OCI-LY3 (cell line): ENCODE results near the gene KRTAP19-5.

Experiments used
- CTCF ChIP-seq: fragments of 200-600, 300-600 bp; sonication (generic); IDR thresholded peaks from 2 replicates; pipeline ENCODE4 v1.5.1; 2014; ENCODE audit warnings: antibody characterized with exemption, low read length, low read depth
- EZH2phosphoT487 ChIP-seq: fragments of 200-600 bp; shearing (Covaris generic); IDR thresholded peaks from 2 replicates; pipeline ENCODE4 v1.6.1; 2018; ENCODE audit warnings: antibody characterized with exemption, mixed run types, low read depth

DNA sequence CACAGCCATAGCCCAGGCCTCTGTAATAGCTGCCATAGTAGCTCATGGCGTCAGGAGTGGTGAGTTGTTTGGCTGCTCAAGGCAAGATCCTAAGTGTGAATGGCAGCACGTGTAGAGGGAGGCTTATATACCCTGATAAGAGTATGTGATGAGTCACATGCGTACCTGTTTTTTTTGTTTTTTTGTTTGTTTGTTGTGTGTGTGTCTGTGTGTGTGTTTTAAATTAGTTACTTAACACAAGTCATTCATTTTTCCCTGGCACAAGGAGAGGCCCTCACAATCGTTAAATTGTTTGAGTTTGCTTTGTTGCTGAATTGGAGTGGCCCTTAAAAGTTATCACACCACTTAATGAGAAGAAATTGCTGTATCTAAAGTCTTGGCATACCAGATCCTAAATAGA lies 4.9 kb downstream of the KRTAP19-5 start, which contains the start of gene KRTAP19-4:
- TF ChIP-seq CTCF (no peak), EZH2phosphoT487 (no peak)
